RWPE2 (cell line): ENCODE results near the gene UGP2.
A peak's percentile ranks its signal among the peaks of the same experiment; 100 is the strongest.

Experiments used
- ATAC-seq: fragments of 200-7000 bp; cut with Tn5 transposase; 3 replicates; pipeline ENCODE4 v1.9.1; 2021; ENCODE audit warnings: low read depth
- DNase-seq: peaks from one replicate; pipeline ENCODE4 v3.0.0-alpha.2; 2020; ENCODE audit warnings: low spot score
- H3K27ac ChIP-seq: fragments of 450-650 bp; 2 replicates; pipeline ENCODE4 v1.5.1; 2017; ENCODE audit warnings: mild to moderate bottlenecking; ENCODE audit not compliant: poor library complexity, severe bottlenecking
- H3K27me3 ChIP-seq: fragments of 250-450 bp; sonication (Bioruptor Pico); 2 replicates; pipeline ENCODE4 v1.5.1; 2021; ENCODE audit warnings: mild to moderate bottlenecking, moderate library complexity; ENCODE audit not compliant: insufficient read depth, poor library complexity, severe bottlenecking
- H3K36me3 ChIP-seq: fragments of 250-450 bp; sonication (Bioruptor Pico); 2 replicates; pipeline ENCODE4 v1.5.1; 2020; ENCODE audit warnings: low read depth, mild to moderate bottlenecking, moderate library complexity
- H3K4me1 ChIP-seq: fragments of 250-450 bp; sonication (Bioruptor Pico); 2 replicates; pipeline ENCODE4 v1.5.1; 2021; ENCODE audit warnings: mild to moderate bottlenecking, moderate library complexity; ENCODE audit not compliant: insufficient read depth, poor library complexity, severe bottlenecking
- H3K4me3 ChIP-seq: fragments of 250-450 bp; sonication (Bioruptor Pico); 2 replicates; pipeline ENCODE4 v1.5.1; 2021; ENCODE audit warnings: mild to moderate bottlenecking, moderate library complexity; ENCODE audit not compliant: severe bottlenecking
- H3K9me3 ChIP-seq: fragments of 250-450 bp; sonication (Bioruptor Pico); 2 replicates; pipeline ENCODE4 v1.5.1; 2021; ENCODE audit warnings: mild to moderate bottlenecking, moderate library complexity; ENCODE audit not compliant: severe bottlenecking
- CTCF ChIP-seq: fragments of 450-650 bp; IDR thresholded peaks from one replicate; pipeline ENCODE4 v1.5.1; 2017; ENCODE audit warnings: mild to moderate bottlenecking, moderate library complexity; ENCODE audit not compliant: poor library complexity, severe bottlenecking

Gene UGP2

GRCh38 chr2:63841254-63842022 is at the start of gene UGP2:
TSS of gene UGP2 (plus strand) at chr2:63841896. CDS start at chr2:63842186, 290 bp downstream.
- peaks cover 3% of the 10 kb centered on the region for H3K4me1 ChIP-seq
- H3K27ac ChIP-seq: peak within 1 kb of the TSS; percentile 92
- H3K4me3 ChIP-seq: peak within 1 kb of the TSS; percentile 75
- ATAC-seq (peak; percentile 76), DNase-seq (peak; percentile 94)
- no peaks in the 10 kb centered on the region for H3K9me3 ChIP-seq
- peak; percentile 49 for TF ChIP-seq CTCF
- peaks cover 6% of the 10 kb centered on the region for H3K36me3 ChIP-seq
- no peaks in the 10 kb centered on the region for H3K27me3 ChIP-seq

DNA sequence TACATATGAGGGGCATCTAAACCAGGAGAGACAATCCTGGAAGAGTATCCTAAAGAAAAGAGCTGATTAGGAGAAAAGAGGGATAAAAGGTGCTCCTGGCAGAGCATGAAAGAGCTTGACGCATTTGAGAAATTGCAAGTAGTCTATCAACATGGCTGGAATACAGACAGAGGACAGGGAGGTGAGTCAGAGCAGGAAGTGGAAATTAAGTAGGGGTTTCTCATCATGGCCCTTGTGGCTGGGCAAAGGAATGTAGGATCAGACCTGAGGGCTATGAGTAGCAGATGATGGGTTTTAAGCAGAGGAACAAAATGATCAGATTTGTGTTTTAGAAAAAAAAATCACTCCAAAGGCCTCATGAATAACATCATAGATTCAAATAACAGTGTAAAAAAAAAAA is 49.2 kb upstream of the UGP2 start:
- Histone ChIP-seq H3K4me1 (peaks cover 29% of the 10 kb centered on the region), H3K36me3 (no peaks in the 10 kb centered on the region), H3K4me3 (no peak overlapping the region), H3K27ac (peak overlapping the region; percentile 78), H3K9me3 (no peaks in the 10 kb centered on the region), H3K27me3 (no peaks in the 10 kb centered on the region)
- no peak for TF ChIP-seq CTCF
- no peak for DNase-seq
- ATAC-seq: peak; percentile 81

DNA sequence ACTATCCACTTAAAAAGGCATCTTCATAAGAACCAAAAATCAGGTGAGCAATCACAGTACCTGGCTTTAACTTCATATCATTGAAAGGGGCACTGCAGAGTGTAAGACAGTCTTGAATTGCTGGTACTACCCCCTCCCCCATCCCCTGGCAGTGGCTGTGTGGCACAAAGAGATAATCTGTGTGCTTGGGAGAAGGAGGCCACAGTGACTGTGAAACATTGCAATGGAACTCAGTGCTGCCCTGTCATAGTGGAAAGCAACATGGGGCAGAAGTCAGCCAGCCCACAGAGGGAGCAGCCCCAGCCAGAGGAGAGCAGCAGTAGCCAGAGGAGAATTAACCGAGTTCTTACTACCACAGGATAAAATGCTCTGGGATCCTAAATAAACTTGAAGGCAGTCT is 45.3 kb upstream of the UGP2 start:
- ATAC-seq (no peak), DNase-seq (no peak)
- Histone ChIP-seq H3K4me3 (no peak overlapping the region), H3K36me3 (no peaks in the 10 kb centered on the region), H3K9me3 (no peaks in the 10 kb centered on the region), H3K4me1 (peaks cover 10% of the 10 kb centered on the region), H3K27ac (no peak overlapping the region), H3K27me3 (no peaks in the 10 kb centered on the region)
- no peak for TF ChIP-seq CTCF

- TF ChIP-seq CTCF: no peak
- Histone ChIP-seq H3K4me3 (no peak overlapping the region), H3K36me3 (no peaks in the 10 kb centered on the region), H3K27ac (no peak overlapping the region), H3K4me1 (peaks cover 8% of the 10 kb centered on the region), H3K27me3 (no peaks in the 10 kb centered on the region), H3K9me3 (no peaks in the 10 kb centered on the region)
- no peak for DNase-seq
- ATAC-seq: no peak
Observed at GRCh38 chr2:63796796-63797195, 44.9 kb upstream of the UGP2 start.

GRCh38 chr2:63801455-63801854 is 40.2 kb upstream of the UGP2 start:
- ATAC-seq (no peak), DNase-seq (no peak)
- no peak for TF ChIP-seq CTCF
- no peak overlapping the region for H3K4me3 ChIP-seq
- H3K27me3 ChIP-seq: no peaks in the 10 kb centered on the region
- H3K4me1 ChIP-seq: no peaks in the 10 kb centered on the region
- H3K27ac ChIP-seq: no peak overlapping the region
- H3K9me3 ChIP-seq: no peaks in the 10 kb centered on the region
- no peaks in the 10 kb centered on the region for H3K36me3 ChIP-seq
